Muscle of leg (tissue), 11 donors: ENCODE data around the gene FAM81B. TPM values are rescaled to one million over a fixed set of nuclear protein-coding genes. Genes with fewer than 3 reads are reported as not detected.

Source experiments
- DNase-seq: peaks from one replicate; pipeline ENCODE4 v3.0.0; 2013
- H3K27ac ChIP-seq: one replicate; pipeline ENCODE4 v1.5.1; 2013; ENCODE audit warnings: mild to moderate bottlenecking, low read length, control low read depth
- H3K27me3 ChIP-seq: one replicate; pipeline ENCODE4 v1.6.1; 2013; ENCODE audit warnings: low read length; ENCODE audit not compliant: control insufficient read depth, insufficient read depth
- H3K36me3 ChIP-seq: one replicate; pipeline ENCODE4 v1.6.1; 2013; ENCODE audit warnings: low read length; ENCODE audit not compliant: control insufficient read depth, insufficient read depth
- H3K4me1 ChIP-seq: one replicate; pipeline ENCODE4 v1.6.1; 2013; ENCODE audit warnings: low read length; ENCODE audit not compliant: control insufficient read depth, insufficient read depth
- H3K4me3 ChIP-seq: one replicate; pipeline ENCODE4 v1.5.1; 2013; ENCODE audit warnings: low read length, control low read depth
- H3K9me3 ChIP-seq: replicated peaks from 2 replicates; pipeline ENCODE4 v1.6.1; 2013; ENCODE audit warnings: low read depth, low read length; ENCODE audit not compliant: control insufficient read depth
- WGBS: methylation state at CpG from one replicate; pipeline ENCODE4 v1.1.5; 2013; ENCODE audit warnings: missing lambda C conversion rate; ENCODE audit not compliant: insufficient coverage; 5-methylcytosine and 5-hydroxymethylcytosine counted together
- polyA plus RNA-seq, 8 donors: library from polyadenylated mRNA; unstranded; fragments of 120-200 nt; gene quantifications; one replicate each; pipeline versions ENCODE4 v1.2.1 to v1.2.3, GENCODE V29; 2013; ENCODE audit warnings: inconsistent platforms in 1 of 8, low replicate concordance in 1 of 8; ENCODE audit not compliant: insufficient read length in 8 of 8, insufficient read depth in 1 of 8
- total RNA-seq: library from RNA; stranded (reverse); fragments of 120-200 nt; gene quantifications from one replicate; pipeline ENCODE4 v1.2.4, GENCODE V29; 2013

FAM81B gene
- total and polyA plus RNA-seq, 9 donors: 2.2 to 14.5 (median 5.4) TPM

DNA sequence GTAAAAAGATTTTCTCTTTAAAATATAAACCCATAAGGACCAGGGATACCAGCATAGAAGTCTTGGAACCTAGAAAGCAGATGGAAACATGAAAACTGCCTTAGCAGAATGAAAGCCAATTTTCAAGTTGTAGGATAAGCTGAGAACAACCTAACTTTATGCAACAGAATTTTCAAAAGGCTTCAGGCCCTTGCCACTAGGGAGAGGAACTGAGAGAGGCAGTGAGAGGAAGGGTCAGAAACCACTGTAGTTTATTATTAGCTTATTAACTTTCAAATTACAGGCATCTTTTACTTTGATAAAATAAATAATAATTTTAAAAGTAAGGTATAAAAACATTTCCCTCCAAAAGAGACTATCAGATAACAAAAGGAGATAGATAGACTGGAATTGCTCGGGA, 33.4 kb downstream of the FAM81B start:
- H3K27ac ChIP-seq: no peak overlapping the region
- no peaks in the 10 kb centered on the region for H3K36me3 ChIP-seq
- no peaks in the 10 kb centered on the region for H3K9me3 ChIP-seq
- no CpG with 5 or more reads among the region's 1 CpG for WGBS
- H3K27me3 ChIP-seq: no peaks in the 10 kb centered on the region
- no peak for DNase-seq
- no peaks in the 10 kb centered on the region for H3K4me1 ChIP-seq
- H3K4me3 ChIP-seq: no peak overlapping the region

DNA sequence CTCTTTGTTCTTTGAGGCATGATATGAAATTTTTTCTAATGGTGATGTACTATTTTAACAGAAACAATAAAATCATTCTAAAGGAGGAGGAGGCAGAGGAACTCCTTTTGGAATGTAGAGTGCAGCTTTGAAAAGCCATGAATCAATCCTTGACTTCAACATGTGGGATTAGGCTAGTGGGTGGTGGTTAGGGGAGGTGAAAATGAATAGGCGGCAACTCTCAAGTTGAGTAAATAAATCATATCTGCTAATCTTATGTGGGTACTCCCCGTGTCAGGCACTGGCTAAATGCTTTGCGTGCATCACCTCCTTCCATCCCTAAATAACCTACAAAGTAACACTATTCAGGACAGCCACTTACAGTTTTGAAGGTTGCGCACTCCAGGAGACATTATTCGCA, 35.1 kb downstream of the FAM81B start:
- Histone ChIP-seq H3K36me3 (no peaks in the 10 kb centered on the region), H3K27ac (no peak overlapping the region), H3K4me3 (no peak overlapping the region), H3K9me3 (no peaks in the 10 kb centered on the region), H3K27me3 (no peaks in the 10 kb centered on the region), H3K4me1 (no peaks in the 10 kb centered on the region)
- 78% methylated on average over 3 of the region's 5 CpGs for WGBS
- DNase-seq: no peak

DNA sequence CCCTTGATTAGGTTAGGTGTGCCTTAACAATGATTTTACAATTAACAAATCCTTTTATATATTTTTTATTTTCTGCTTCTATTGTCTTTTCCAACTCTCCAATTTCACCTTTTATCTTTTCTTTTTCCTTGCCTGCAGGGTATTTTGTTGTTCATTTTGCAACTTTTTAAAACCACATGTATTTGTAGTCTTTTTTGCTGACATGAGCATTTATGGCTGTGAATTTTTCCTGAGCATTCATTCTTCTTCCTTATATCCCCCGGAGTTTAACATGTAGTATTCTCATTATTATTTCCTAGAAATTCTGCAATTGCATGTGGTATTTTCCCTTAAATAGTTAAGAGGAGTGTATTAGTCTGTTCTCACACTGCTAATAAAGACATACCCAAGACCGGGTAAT, 41.6 kb downstream of the FAM81B start:
- Histone ChIP-seq H3K4me3 (no peak overlapping the region), H3K27me3 (no peaks in the 10 kb centered on the region), H3K27ac (no peak overlapping the region), H3K4me1 (no peaks in the 10 kb centered on the region), H3K36me3 (no peaks in the 10 kb centered on the region), H3K9me3 (no peaks in the 10 kb centered on the region)
- DNase-seq: no peak
- no CpG with 5 or more reads among the region's 2 CpGs for WGBS

DNA sequence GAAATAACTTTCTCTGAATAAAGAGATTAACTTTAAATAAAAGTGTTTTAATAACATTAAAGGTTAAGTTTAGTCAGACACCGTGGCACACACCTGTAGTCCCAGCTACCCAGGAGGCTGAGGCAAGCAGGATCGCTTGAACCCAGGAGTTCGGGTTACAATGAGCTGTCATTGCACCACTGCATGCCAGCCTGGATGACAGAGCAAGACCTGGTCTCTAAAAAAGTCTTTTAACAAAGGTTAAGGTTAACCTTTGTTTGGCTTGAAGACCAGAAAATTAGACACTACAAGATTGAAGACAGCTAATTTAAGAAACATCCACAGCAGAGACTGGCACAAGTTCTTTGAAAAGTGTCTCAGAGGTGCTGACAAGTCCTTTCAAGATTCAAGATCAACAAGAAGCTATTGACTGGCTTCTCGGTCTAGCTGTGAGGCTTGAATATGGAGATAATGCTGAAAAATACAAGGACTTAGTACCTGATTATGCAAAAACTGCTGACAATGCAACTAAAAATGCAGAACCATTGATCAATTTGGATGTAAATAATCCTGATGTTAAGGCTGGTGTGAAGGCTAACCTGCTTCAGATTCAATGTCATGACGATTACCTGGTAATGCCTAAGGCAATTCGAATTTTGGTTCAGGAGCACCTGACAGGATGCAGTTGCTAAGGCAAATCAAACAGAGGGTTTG, 48.8 kb downstream of the FAM81B start:
- H3K4me1 ChIP-seq: no peaks in the 10 kb centered on the region

DNA sequence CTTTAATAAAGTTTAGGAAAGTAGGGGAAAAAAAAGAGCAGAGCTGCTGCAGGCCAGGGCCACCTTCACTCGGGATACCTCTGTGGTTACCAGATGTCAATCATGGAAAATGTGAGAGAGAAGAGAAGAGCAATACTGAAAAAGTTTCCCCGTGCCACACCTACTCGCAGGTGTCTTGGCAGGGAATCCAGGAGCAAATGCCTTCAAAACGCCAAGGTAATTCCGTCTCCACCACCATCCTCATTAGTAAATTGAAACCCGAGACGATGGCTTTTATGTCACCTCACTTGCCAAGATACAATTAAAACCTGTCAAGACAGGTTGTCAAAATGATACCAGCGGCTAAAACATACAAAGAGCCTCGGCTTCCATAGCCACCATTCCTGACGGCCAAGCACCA, 49.7 kb downstream of the FAM81B start:
- Histone ChIP-seq H3K9me3 (no peaks in the 10 kb centered on the region), H3K27ac (no peak overlapping the region), H3K27me3 (no peaks in the 10 kb centered on the region), H3K4me1 (no peaks in the 10 kb centered on the region), H3K4me3 (no peak overlapping the region), H3K36me3 (no peaks in the 10 kb centered on the region)
- 45% methylated on average over 8 of the region's 10 CpGs for WGBS
- DNase-seq: no peak

More for the DNA sequence above, 48.8 kb downstream of the FAM81B start:
- Histone ChIP-seq H3K36me3 (no peaks in the 10 kb centered on the region), H3K4me3 (no peak overlapping the region), H3K27ac (no peak overlapping the region), H3K9me3 (no peaks in the 10 kb centered on the region), H3K27me3 (no peaks in the 10 kb centered on the region)
- no peak for DNase-seq
- WGBS: 28% methylated on average over 5 of the region's 6 CpGs

DNA sequence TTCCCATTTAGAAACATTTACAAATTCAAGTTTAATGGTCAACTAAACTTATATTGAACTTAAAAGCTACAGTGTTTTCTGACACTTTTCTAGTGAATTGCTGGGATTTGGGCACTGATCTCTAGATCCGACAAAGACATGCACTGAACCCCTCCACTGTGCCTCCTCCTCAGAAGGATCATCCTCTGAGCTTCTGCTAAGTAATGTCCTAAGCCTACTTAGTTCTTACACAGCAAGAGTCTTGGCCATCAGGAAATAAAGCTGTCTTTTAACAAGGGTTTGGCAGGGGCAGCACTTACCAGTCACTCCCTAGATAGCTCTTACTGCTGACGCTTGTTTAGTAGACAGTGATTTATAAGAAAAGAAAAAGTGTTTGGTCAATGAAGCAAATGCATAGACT, 50.5 kb downstream of the FAM81B start:
- 100% methylated on average over 1 of the region's 2 CpGs for WGBS
- H3K4me3 ChIP-seq: no peak overlapping the region
- H3K4me1 ChIP-seq: no peaks in the 10 kb centered on the region
- no peak overlapping the region for H3K27ac ChIP-seq
- H3K27me3 ChIP-seq: no peaks in the 10 kb centered on the region
- H3K36me3 ChIP-seq: no peaks in the 10 kb centered on the region
- no peaks in the 10 kb centered on the region for H3K9me3 ChIP-seq
- DNase-seq: no peak

DNA sequence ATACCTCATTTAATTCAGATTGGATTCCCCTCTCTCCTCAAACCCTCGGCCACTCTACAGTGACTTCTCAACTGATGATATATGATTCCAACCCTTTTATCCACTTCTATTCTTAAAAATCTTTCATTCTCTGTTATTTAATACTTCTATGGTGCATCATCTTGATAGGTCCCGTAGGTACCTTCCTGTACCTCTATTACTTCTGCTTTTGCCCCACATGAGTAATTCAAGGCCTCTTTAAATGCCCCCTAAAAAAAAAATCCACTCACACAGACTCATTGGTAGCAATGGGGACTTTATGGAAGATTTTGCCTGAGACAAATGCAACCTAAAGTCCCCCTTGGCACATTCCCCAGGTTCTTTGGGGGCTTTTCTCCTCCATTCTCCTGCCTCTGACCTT, 54.3 kb downstream of the FAM81B start:
- Histone ChIP-seq H3K36me3 (no peaks in the 10 kb centered on the region), H3K4me1 (peaks cover 8% of the 10 kb centered on the region), H3K9me3 (no peaks in the 10 kb centered on the region), H3K4me3 (no peak overlapping the region), H3K27ac (no peak overlapping the region), H3K27me3 (no peaks in the 10 kb centered on the region)
- DNase-seq: no peak
- WGBS: no CpG with 5 or more reads among the region's 2 CpGs

DNA sequence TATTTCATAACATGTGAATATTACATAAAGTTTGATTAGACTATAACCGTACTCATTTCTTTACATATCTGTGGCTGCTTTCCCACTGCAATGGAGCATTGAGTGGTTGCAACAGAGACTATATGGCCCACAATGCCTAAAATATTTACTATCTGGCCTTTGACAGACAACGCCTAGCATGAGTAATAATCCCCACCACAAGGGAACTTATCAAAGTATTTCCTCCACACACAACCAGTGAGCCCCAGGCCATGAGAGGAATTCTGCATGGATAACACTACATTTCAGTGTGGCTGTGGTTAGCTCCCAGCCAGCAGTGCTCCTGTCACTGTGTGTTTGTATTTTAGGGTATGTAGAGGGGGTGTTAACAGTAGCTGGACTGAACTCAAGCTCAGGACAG, 54.8 kb downstream of the FAM81B start:
- Histone ChIP-seq H3K4me1 (peaks cover 8% of the 10 kb centered on the region), H3K27ac (no peak overlapping the region), H3K36me3 (no peaks in the 10 kb centered on the region), H3K9me3 (no peaks in the 10 kb centered on the region), H3K27me3 (no peaks in the 10 kb centered on the region), H3K4me3 (no peak overlapping the region)
- 20% methylated on average over 1 of the region's 2 CpGs for WGBS
- DNase-seq: no peak

DNA sequence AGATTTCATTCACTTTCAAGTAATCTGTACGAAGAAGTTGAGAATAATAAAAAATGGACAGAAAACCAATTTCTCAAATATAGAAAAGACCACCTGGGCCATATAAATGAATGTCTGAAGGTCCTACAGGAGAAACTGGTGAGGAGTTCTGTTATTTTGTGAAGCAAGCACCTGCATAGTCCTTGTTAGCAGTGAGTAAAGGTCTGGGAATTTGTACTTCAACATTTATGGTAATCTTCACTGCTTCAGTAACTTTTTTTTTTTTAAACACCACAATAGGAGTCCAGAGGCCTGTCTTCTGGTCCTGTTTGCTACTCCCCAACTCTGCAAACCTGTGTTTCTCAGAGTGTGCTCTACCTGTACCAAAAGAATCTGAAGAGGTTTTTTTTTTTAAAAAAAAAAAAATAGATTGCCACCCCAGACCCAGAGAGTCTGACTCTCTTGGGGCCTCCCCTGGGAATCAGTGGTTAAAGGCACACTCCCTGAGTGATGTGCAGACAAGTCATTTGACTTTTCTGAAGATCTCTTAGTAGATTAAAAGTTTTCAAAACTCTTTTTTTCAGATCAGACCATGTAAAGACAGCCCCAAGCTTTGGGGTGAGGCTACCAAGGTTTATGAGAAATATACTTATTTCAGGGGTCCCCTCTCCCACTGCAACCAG, 55.5 kb downstream of the FAM81B start:
- Histone ChIP-seq H3K4me1 (peaks cover 8% of the 10 kb centered on the region), H3K36me3 (no peaks in the 10 kb centered on the region), H3K27ac (peak overlapping the region; percentile 74), H3K4me3 (no peak overlapping the region), H3K27me3 (no peaks in the 10 kb centered on the region), H3K9me3 (no peaks in the 10 kb centered on the region)
- no peak for DNase-seq
- WGBS: no CpG with 5 or more reads among the region's 1 CpG

DNA sequence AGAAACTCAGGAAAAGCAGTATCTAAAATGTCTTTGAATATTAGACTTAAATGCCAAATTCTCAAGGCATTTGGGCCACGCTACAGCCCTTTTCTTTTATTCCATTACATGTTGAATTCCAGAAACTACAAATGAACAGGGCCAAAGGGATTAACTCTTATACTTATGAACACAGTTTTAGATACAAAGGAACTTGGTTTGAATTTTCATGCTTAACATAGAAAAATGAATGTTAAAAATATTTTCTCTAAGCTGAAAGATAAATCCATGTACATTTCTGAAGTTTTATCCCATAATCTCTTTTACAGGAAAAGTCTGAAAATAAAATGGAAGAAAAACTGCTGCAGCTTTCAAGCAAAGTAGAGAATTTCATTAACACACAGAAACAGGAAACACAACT, 56.8 kb downstream of the FAM81B start:
- no CpG with 5 or more reads among the region's 1 CpG for WGBS
- Histone ChIP-seq H3K36me3 (no peaks in the 10 kb centered on the region), H3K4me3 (no peak overlapping the region), H3K4me1 (peaks cover 8% of the 10 kb centered on the region), H3K9me3 (no peaks in the 10 kb centered on the region), H3K27ac (peak overlapping the region; percentile 74), H3K27me3 (no peaks in the 10 kb centered on the region)
- peak; percentile 84 for DNase-seq
